Breast epithelium (tissue), 3 donors: ENCODE measurements around the gene MRPL20.

Experiments used
- CTCF ChIP-seq, 3 donors: fragments of 450-650 bp; IDR thresholded peaks; one replicate each; pipeline ENCODE4 v1.5.1; 2016 to 2017; ENCODE audit warnings: antibody characterized with exemption in 3 of 3, mild to moderate bottlenecking in 3 of 3, moderate library complexity in 3 of 3
- POLR2A ChIP-seq: fragments of 450-650 bp; IDR thresholded peaks from one replicate; pipeline ENCODE4 v1.6.1; 2016; ENCODE audit warnings: antibody characterized with exemption, mild to moderate bottlenecking, moderate library complexity
- POLR2AphosphoS5 ChIP-seq, 3 donors: sonication (generic); formaldehyde crosslinking; IDR thresholded peaks; one replicate each; pipeline ENCODE4 v1.6.1; 2017; ENCODE audit warnings: antibody characterized with exemption in 3 of 3

- TF ChIP-seq CTCF (IDR thresholded peaks at IDR 0.05) = no peak
- TF ChIP-seq POLR2AphosphoS5 (IDR thresholded peaks at IDR 0.05) = no peak
- TF ChIP-seq POLR2A = no peak
Observed at GRCh38 chr1:1451696-1452364, 44.7 kb upstream of the MRPL20 start.
